ENCODE data around the gene RTL3.

The RTL3 gene

GRCh38 chrX:78618987-78619386 lies 40.1 kb downstream of the RTL3 start:
- DNase-seq (ENCODE audit: low spot score), result no peak

- DNase-seq (ENCODE audit: low spot score), result no peak
Observed at GRCh38 chrX:78614264-78614663, 44.9 kb downstream of the RTL3 start.
